Measurements from ENCODE around the gene CES5A. TPM values are rescaled to one million over a fixed set of nuclear protein-coding genes. Genes with fewer than 3 reads are reported as not detected.
"Not testable (repeated sequence)": the region's sequence is repeated elsewhere in the genome, so short reads cannot be mapped to it uniquely, and the experiment has no call there.

CES5A gene
- total and polyA plus RNA-seq, 9 donors = not detected

DNA sequence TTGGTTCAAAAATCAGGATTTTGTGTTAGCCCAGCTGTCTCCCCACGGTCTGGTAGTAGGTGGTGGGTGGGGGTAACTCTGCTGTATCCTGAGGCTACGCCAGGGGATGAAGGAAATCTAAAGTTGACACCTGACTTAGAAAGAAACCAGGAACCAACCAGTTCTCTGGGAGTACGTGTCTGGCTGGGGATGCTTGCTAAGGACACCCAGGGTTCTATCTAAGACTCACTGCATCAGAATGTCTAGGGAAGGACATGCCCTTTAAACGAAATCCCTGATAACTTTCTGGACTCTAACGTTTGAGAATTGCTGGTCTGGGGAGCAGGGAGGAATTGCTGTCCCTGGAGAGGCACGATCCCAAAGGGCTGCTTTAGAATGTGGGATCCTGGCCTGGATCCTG lies 39.2 kb upstream of the CES5A start:
- Histone ChIP-seq H3K4me3 (no peak overlapping the region), H3K27me3 (no peaks in the 10 kb centered on the region), H3K9me3 (no peaks in the 10 kb centered on the region), H3K36me3 (no peaks in the 10 kb centered on the region), H3K4me1 (ENCODE audit: insufficient read depth) (no peaks in the 10 kb centered on the region), H3K27ac (no peak overlapping the region)
- TF ChIP-seq EP300 (IDR thresholded peaks at IDR 0.05) (no peak), POLR2A (IDR thresholded peaks at IDR 0.05) (no peak)
- TF ChIP-seq, protein P1, sequence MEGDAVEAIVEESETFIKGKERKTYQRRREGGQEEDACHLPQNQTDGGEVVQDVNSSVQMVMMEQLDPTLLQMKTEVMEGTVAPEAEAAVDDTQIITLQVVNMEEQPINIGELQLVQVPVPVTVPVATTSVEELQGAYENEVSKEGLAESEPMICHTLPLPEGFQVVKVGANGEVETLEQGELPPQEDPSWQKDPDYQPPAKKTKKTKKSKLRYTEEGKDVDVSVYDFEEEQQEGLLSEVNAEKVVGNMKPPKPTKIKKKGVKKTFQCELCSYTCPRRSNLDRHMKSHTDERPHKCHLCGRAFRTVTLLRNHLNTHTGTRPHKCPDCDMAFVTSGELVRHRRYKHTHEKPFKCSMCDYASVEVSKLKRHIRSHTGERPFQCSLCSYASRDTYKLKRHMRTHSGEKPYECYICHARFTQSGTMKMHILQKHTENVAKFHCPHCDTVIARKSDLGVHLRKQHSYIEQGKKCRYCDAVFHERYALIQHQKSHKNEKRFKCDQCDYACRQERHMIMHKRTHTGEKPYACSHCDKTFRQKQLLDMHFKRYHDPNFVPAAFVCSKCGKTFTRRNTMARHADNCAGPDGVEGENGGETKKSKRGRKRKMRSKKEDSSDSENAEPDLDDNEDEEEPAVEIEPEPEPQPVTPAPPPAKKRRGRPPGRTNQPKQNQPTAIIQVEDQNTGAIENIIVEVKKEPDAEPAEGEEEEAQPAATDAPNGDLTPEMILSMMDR (IDR thresholded peaks at IDR 0.05) = no peak
- no peak for DNase-seq
- intact Hi-C loops (cut with DNase I) = no loop called here
- WGBS, 3 donors = 26 to 59% (median 34%) methylated on average over 6 of the region's 6 CpGs

DNA sequence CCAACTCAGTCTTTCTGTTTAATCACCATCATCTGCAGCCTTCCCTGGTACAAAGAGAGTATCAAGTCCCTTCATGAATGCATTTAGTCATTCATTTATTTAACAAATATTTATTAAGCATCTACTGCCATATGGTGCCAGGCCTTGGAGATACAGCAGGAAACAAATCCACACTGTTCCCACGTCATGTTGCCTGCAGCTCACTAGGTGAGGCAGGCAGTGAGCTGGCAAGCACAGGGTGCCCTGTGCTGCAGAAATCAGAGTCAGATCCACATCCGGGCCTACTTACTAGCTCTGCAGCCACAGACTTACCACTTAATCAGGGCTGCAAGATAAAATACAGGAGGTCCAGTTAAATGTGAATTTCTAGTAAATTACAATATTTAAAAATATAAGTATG lies 38.5 kb upstream of the CES5A start:
- no peak overlapping the region for H3K4me3 ChIP-seq
- no peak for DNase-seq
- no peak overlapping the region for H3K27ac ChIP-seq
- no peaks in the 10 kb centered on the region for H3K36me3 ChIP-seq
- WGBS, 3 donors = 49 to 60% (median 51%) methylated on average over 2 of the region's 2 CpGs
- TF ChIP-seq, protein P1 (IDR thresholded peaks at IDR 0.05) = no peak
- no peak for TF ChIP-seq POLR2A (IDR thresholded peaks at IDR 0.05)
- no peak for TF ChIP-seq EP300 (IDR thresholded peaks at IDR 0.05)
- intact Hi-C loops (cut with DNase I) = no loop called here
- no peaks in the 10 kb centered on the region for H3K9me3 ChIP-seq
- no peaks in the 10 kb centered on the region for H3K4me1 ChIP-seq (ENCODE audit: insufficient read depth)
- no peaks in the 10 kb centered on the region for H3K27me3 ChIP-seq

DNA sequence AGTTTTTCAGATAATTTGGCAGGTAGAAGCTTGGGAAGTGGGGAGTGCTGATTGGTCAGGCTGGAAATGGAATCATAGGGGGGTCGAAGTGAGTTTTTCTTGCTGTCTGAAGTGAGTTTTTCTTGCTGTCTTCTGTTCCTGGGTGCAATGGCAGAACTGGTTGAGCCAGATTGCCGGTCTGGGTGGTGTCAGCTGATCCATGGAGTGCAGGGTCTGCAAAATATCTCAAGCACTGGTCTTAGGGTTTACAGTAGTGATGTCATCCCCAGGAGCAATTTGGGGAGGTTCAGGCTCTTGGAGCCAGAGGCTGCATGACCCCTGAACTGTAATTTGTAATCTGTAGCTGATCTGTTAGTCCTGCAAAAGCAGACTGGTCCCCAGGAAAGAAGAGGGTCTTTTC lies 37.9 kb upstream of the CES5A start:
- 55 to 89% (median 61%) methylated on average over 2 of the region's 2 CpGs for WGBS, 3 donors
- H3K9me3 ChIP-seq; intact Hi-C loops (cut with DNase I); H3K4me1 ChIP-seq (ENCODE audit: insufficient read depth); H3K27me3 ChIP-seq; H3K4me3 ChIP-seq; H3K27ac ChIP-seq; DNase-seq; H3K36me3 ChIP-seq: not testable (repeated sequence)

DNA sequence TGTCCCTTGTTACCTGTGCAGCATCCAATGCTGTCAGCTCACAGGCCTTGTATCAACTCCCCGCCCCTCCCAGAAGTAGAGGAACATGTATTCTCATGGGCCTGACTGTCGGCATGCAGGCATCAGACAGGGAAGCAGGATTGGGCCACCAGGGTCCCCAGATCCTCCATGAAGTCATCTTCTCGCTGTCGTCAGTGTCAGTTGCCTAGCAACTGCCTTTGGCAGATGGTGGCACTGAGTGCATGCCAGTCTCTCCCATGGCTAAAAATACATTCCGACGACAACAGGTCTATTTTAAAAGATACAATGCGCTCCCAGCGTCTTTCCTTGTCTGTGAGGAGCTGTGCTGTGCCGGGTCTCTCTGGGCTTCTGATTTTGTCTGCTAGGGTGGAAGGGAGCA lies 36.8 kb upstream of the CES5A start:
- intact Hi-C loops (cut with DNase I) = no loop called here
- WGBS, 3 donors = 68 to 75% (median 72%) methylated on average over 9 of the region's 9 CpGs
- TF ChIP-seq EP300 (IDR thresholded peaks at IDR 0.05) = no peak
- TF ChIP-seq, protein P1 (IDR thresholded peaks at IDR 0.05) = no peak
- no peak for TF ChIP-seq POLR2A (IDR thresholded peaks at IDR 0.05)
- Histone ChIP-seq H3K36me3 (no peaks in the 10 kb centered on the region), H3K9me3 (no peaks in the 10 kb centered on the region), H3K27ac (no peak overlapping the region), H3K4me3 (no peak overlapping the region), H3K27me3 (no peaks in the 10 kb centered on the region), H3K4me1 (ENCODE audit: insufficient read depth) (no peaks in the 10 kb centered on the region)
- no peak for DNase-seq

DNA sequence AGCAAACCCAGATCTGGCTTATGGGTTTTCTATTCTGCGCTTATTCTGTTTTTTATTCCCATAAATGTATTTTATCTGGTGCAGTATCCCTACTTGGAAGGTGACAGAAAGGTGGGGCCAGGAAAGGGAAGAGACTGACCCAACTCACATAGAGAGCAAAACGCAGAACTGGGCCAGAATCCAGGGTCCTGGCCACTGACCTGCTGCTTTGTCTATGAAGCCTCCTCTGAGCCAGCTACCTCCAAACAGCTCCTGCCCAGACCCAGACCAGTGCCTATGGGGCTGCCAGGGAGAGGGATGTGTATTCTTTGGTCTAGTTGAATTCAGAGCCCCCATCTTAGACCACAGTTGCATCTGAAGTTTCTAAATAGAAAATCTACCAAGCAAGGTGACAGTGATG lies 36.4 kb upstream of the CES5A start:
- Histone ChIP-seq H3K4me3 (no peak overlapping the region), H3K27me3 (no peaks in the 10 kb centered on the region), H3K36me3 (no peaks in the 10 kb centered on the region), H3K27ac (no peak overlapping the region), H3K4me1 (ENCODE audit: insufficient read depth) (no peaks in the 10 kb centered on the region), H3K9me3 (no peaks in the 10 kb centered on the region)
- TF ChIP-seq, protein P1 (IDR thresholded peaks at IDR 0.05) = no peak
- no peak for TF ChIP-seq POLR2A (IDR thresholded peaks at IDR 0.05)
- TF ChIP-seq EP300 (IDR thresholded peaks at IDR 0.05) = no peak
- intact Hi-C loops (cut with DNase I) = no loop called here
- DNase-seq = no peak
- WGBS, 3 donors = 75 to 86% (median 80%) methylated on average over 2 of the region's 2 CpGs
